Panc1 (cell line): ENCODE measurements around the gene SLC10A4. TPM values are rescaled to one million over a fixed set of nuclear protein-coding genes. Genes with fewer than 3 reads are reported as not detected.

Source experiments
- ATAC-seq: fragments of 200-7000 bp; cut with Tn5 transposase; 2 replicates; pipeline ENCODE4 v1.9.1; 2020; ENCODE audit warnings: mild to moderate bottlenecking, moderate library complexity
- Bru-seq: library from RNA; stranded (reverse); fragments of 400-500 nt; gene quantifications from one replicate; lab custom pipeline; 2021; lab: Mats Ljungman, UMichigan
- BruChase-seq, 2 experiments: library from RNA; stranded (reverse); fragments of 400-500 nt; gene quantifications; one replicate each; lab custom pipeline; 2021; lab: Mats Ljungman, UMichigan
- BruUV-seq: library from RNA; stranded (reverse); fragments of 400-500 nt; replicated peaks from 2 replicates; lab custom pipeline; 2021; lab: Mats Ljungman, UMichigan
- CTCF ChIA-PET: fragments of 300-600 bp; sonication (Branson Sonifier 250); formaldehyde crosslinking; loops from one replicate; lab custom pipeline; 2022; ENCODE audit warnings: antibody characterized with exemption; lab: Charles Lee
- POLR2A ChIA-PET: fragments of 300-600 bp; sonication (Branson Sonifier 250); formaldehyde crosslinking; loops from one replicate; lab custom pipeline; 2022; ENCODE audit warnings: antibody characterized with exemption; lab: Charles Lee
- DNase-seq: peaks from one replicate; pipeline ENCODE4 v3.0.0-alpha.2; 2010; ENCODE audit warnings: low read depth, low spot score
- H3K27ac ChIP-seq: 2 replicates; pipeline ENCODE4 v1.5.1; 2011; ENCODE audit warnings: mild to moderate bottlenecking, low read length, inconsistent platforms
- H3K27me3 ChIP-seq: fragments of 200-500 bp; sonication (Bioruptor generic); 2 replicates; pipeline ENCODE4 v1.6.0; 2014; ENCODE audit warnings: low read length, inconsistent platforms; ENCODE audit not compliant: control insufficient read depth, insufficient read depth
- H3K36me3 ChIP-seq: fragments of 200-500 bp; sonication (Bioruptor generic); 2 replicates; pipeline ENCODE4 v1.5.1; 2014; ENCODE audit warnings: inconsistent platforms, mild to moderate bottlenecking, low read length, moderate library complexity; ENCODE audit not compliant: control insufficient read depth, insufficient read depth
- H3K4me1 ChIP-seq: 2 replicates; pipeline ENCODE4 v1.5.1; 2011; ENCODE audit warnings: inconsistent platforms, mild to moderate bottlenecking, low read length, moderate library complexity; ENCODE audit not compliant: control insufficient read depth, insufficient read depth
- H3K4me3 ChIP-seq, 2 experiments: 2 replicates each; pipeline ENCODE4 v1.5.1; 2011 to 2012; ENCODE audit warnings: low read depth in 2 of 2, low read length in 2 of 2, mild to moderate bottlenecking in 2 of 2, inconsistent platforms in 1 of 2, moderate library complexity in 1 of 2
- H3K9me3 ChIP-seq: fragments of 200-500 bp; sonication (Bioruptor generic); 2 replicates; pipeline ENCODE4 v1.5.1; 2014; ENCODE audit warnings: low read depth, mild to moderate bottlenecking, inconsistent platforms, low read length, moderate library complexity; ENCODE audit not compliant: control insufficient read depth, insufficient read depth
- POLR2AphosphoS5 ChIP-seq: IDR thresholded peaks from 2 replicates; pipeline ENCODE4 v1.6.1; 2012; ENCODE audit warnings: mild to moderate bottlenecking, low read depth, low read length, moderate library complexity
- SIN3A ChIP-seq: IDR thresholded peaks from 2 replicates; pipeline ENCODE4 v1.6.1; 2012; ENCODE audit warnings: low read depth, mild to moderate bottlenecking, low read length, moderate library complexity, borderline replicate concordance; ENCODE audit not compliant: insufficient read depth
- TCF7L2 ChIP-seq: IDR thresholded peaks from 2 replicates; pipeline ENCODE4 v1.6.1; 2011; ENCODE audit warnings: mild to moderate bottlenecking, low read depth, low read length, inconsistent platforms
- in situ Hi-C: cut with HindIII; loops from 2 replicates; pipeline ENCODE4 v1.10.0; 2016; ENCODE audit warnings: low sequenced_read_pairs, low pct_unique_long_range_greater_than_20kb
- intact Hi-C: fragments of 100-400 bp; cut with micrococcal nuclease; formaldehyde crosslinking; loops from one replicate; pipeline ENCODE4 v1.10.0; 2022; ENCODE audit not compliant: unreplicated experiment
- long read RNA-seq: library from polyadenylated mRNA; unstranded; transcript quantifications from one replicate; pipeline ENCODE4 v2.0.0, GENCODE V29; 2021; ENCODE audit not compliant: unreplicated experiment
- polyA plus RNA-seq: library from polyadenylated mRNA; unstranded; fragments of >200 nt; gene quantifications from one replicate; pipeline ENCODE4 v1.2.1, GENCODE V29; 2012; ENCODE audit warnings: missing spikeins; ENCODE audit not compliant: insufficient read length
- total RNA-seq: library from RNA; stranded (reverse); gene quantifications from one replicate; pipeline ENCODE4 v1.2.1, GENCODE V29; 2021; ENCODE audit not compliant: unreplicated experiment
- TF ChIP-seq, protein P1 (sequence below): fragments of 450-650 bp; IDR thresholded peaks from 2 replicates; pipeline ENCODE4 v1.5.1; 2017; ENCODE audit warnings: mild to moderate bottlenecking
- TF ChIP-seq, protein P2 (sequence below), 2 experiments: IDR thresholded peaks; 2 replicates each; pipeline ENCODE4 v1.6.1; 2011 to 2012; ENCODE audit warnings: low read depth in 2 of 2, control low read depth in 1 of 2, low read length in 1 of 2, mild to moderate bottlenecking in 1 of 2, moderate library complexity in 1 of 2; ENCODE audit not compliant: insufficient read depth in 1 of 2

SLC10A4 gene, protein sequence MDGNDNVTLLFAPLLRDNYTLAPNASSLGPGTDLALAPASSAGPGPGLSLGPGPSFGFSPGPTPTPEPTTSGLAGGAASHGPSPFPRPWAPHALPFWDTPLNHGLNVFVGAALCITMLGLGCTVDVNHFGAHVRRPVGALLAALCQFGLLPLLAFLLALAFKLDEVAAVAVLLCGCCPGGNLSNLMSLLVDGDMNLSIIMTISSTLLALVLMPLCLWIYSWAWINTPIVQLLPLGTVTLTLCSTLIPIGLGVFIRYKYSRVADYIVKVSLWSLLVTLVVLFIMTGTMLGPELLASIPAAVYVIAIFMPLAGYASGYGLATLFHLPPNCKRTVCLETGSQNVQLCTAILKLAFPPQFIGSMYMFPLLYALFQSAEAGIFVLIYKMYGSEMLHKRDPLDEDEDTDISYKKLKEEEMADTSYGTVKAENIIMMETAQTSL
- 1.2 TPM for total RNA-seq
- 1.3 TPM for polyA plus RNA-seq
- Bru-seq, nascent RNA: percentile 27 among the genes with signal in this experiment
- BruChase-seq, experiment 1, labeled RNA remaining after a 2-hour chase: percentile 40 among the genes with signal in this experiment
- percentile 43 among the genes with signal in this experiment for BruChase-seq, experiment 2, labeled RNA remaining after a 6-hour chase
- long read RNA-seq, partial matches to known transcripts: 0 of 3 reads
- long read RNA-seq, other reads (novel, unspliced or antisense): 0 of 3 reads

DNA sequence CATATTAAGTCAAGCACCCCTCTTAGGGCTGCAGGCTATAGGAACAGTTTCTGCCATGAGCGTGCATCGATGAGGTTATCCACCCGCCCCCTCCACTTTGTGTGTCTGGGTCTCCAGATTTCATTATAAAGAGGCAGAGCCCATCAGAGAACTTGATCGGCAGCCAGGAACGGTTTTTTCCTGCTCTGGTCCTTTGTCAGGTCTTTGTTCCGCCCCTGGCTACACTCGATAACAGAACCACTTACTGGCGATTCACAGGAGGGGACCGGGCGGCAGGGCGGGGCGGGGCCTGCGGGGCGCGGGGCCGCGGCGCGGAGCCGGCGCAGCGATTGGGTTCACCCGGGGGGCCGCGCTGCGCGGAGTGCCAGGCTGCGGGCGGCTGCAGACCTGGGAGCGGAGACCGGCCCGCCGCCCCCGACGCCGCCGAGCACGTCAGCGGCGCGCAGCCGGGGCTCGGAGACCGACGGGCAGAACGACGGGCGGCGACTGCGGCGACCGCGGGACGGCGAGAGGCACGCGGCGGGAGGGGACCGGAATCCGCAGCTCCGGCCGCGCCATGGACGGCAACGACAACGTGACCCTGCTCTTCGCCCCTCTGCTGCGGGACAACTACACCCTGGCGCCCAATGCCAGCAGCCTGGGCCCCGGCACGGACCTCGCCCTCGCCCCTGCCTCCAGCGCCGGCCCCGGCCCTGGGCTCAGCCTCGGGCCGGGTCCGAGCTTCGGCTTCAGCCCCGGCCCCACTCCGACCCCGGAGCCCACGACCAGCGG is at the start of gene SLC10A4:
Gene SLC10A4 (plus strand): TSS at position 338 of the 771 bp plus-strand sequence. CDS start 219 bp downstream, at position 557.
- H3K4me1 ChIP-seq: no peaks in the 10 kb centered on the region
- intact Hi-C loops: no loop called here
- H3K9me3 ChIP-seq: no peaks in the 10 kb centered on the region
- ATAC-seq: peak; percentile 83
- no peaks in the 10 kb centered on the region for H3K36me3 ChIP-seq
- ChIA-PET CTCF (no interaction called here), POLR2A (interaction anchor here (0.6 kb wide), 1 partner anchor 428 kb away, joined by 8 read pairs; no protein-coding TSS in a partner anchor)
- peak within 1 kb of the TSS; percentile 31 to 35 for H3K4me3 ChIP-seq
- in situ Hi-C loops: no loop called here
- H3K27me3 ChIP-seq: no peaks in the 10 kb centered on the region
- no TSS peak for BruUV-seq
- TF ChIP-seq, protein P1, sequence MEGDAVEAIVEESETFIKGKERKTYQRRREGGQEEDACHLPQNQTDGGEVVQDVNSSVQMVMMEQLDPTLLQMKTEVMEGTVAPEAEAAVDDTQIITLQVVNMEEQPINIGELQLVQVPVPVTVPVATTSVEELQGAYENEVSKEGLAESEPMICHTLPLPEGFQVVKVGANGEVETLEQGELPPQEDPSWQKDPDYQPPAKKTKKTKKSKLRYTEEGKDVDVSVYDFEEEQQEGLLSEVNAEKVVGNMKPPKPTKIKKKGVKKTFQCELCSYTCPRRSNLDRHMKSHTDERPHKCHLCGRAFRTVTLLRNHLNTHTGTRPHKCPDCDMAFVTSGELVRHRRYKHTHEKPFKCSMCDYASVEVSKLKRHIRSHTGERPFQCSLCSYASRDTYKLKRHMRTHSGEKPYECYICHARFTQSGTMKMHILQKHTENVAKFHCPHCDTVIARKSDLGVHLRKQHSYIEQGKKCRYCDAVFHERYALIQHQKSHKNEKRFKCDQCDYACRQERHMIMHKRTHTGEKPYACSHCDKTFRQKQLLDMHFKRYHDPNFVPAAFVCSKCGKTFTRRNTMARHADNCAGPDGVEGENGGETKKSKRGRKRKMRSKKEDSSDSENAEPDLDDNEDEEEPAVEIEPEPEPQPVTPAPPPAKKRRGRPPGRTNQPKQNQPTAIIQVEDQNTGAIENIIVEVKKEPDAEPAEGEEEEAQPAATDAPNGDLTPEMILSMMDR: no peak
- TF ChIP-seq, protein P2, sequence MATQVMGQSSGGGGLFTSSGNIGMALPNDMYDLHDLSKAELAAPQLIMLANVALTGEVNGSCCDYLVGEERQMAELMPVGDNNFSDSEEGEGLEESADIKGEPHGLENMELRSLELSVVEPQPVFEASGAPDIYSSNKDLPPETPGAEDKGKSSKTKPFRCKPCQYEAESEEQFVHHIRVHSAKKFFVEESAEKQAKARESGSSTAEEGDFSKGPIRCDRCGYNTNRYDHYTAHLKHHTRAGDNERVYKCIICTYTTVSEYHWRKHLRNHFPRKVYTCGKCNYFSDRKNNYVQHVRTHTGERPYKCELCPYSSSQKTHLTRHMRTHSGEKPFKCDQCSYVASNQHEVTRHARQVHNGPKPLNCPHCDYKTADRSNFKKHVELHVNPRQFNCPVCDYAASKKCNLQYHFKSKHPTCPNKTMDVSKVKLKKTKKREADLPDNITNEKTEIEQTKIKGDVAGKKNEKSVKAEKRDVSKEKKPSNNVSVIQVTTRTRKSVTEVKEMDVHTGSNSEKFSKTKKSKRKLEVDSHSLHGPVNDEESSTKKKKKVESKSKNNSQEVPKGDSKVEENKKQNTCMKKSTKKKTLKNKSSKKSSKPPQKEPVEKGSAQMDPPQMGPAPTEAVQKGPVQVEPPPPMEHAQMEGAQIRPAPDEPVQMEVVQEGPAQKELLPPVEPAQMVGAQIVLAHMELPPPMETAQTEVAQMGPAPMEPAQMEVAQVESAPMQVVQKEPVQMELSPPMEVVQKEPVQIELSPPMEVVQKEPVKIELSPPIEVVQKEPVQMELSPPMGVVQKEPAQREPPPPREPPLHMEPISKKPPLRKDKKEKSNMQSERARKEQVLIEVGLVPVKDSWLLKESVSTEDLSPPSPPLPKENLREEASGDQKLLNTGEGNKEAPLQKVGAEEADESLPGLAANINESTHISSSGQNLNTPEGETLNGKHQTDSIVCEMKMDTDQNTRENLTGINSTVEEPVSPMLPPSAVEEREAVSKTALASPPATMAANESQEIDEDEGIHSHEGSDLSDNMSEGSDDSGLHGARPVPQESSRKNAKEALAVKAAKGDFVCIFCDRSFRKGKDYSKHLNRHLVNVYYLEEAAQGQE (IDR thresholded peaks at IDR 0.05; ENCODE audit: insufficient read depth in 1 of 2, low read depth in 2 of 2, low read length in 1 of 2): no peak
- no peak for TF ChIP-seq TCF7L2
- TF ChIP-seq SIN3A: no peak
- no peak for TF ChIP-seq POLR2AphosphoS5
- H3K27ac ChIP-seq: no peak within 1 kb of the TSS
- DNase-seq: no peak

DNA sequence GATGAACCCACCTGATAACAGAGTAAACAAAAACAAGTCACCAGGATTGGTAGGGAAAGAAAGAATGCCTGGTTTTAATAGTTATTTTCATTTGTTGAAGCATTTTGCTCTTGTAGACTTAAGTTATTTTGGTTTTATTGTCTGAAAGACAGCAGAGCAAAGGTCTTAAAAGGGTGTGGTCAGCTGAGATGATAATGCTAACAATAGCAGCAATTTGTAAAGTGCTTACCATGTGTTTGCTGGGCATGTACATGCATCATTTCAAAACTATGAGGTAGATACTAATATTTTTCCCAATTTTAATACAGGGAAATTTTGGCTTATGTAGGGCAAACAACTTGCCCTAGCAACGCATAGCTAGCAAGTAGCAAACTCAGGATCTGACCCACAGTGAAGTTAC is 46.8 kb upstream of the SLC10A4 start:
- H3K4me1 ChIP-seq: no peaks in the 10 kb centered on the region
- POLR2A ChIA-PET: no interaction called here
- no peak overlapping the region for H3K4me3 ChIP-seq
- in situ Hi-C loops (no loop called here), intact Hi-C loops (no loop called here)
- no peaks in the 10 kb centered on the region for H3K9me3 ChIP-seq
- H3K27ac ChIP-seq: no peak overlapping the region
- no peaks in the 10 kb centered on the region for H3K36me3 ChIP-seq
- ATAC-seq: no peak
- TF ChIP-seq, protein P2 (IDR thresholded peaks at IDR 0.05; ENCODE audit: insufficient read depth in 1 of 2, low read depth in 2 of 2, low read length in 1 of 2): no peak
- TF ChIP-seq, protein P1: no peak
- no peak for TF ChIP-seq TCF7L2
- no peak for TF ChIP-seq SIN3A
- no TSS peak for BruUV-seq
- no peaks in the 10 kb centered on the region for H3K27me3 ChIP-seq
- no peak for DNase-seq
- CTCF ChIA-PET: interaction anchor here (0.7 kb wide), 1 partner anchor 70 kb away, joined by 3 read pairs; no protein-coding TSS in a partner anchor
